GM12878 (cell line): Measurements from ENCODE around the gene TTLL11. TPM values are rescaled to one million over a fixed set of nuclear protein-coding genes. Genes with fewer than 3 reads are reported as not detected.

Experiments
- ATF7 ChIP-seq: fragments of 450-650 bp; IDR thresholded peaks from 2 replicates; pipeline ENCODE4 v1.6.1; 2016; ENCODE audit warnings: low read depth, mild to moderate bottlenecking
- BRCA1 ChIP-seq: IDR thresholded peaks from 2 replicates; pipeline ENCODE4 v1.6.1; 2011; ENCODE audit warnings: low read depth, low read length, improper control_type of control experiment
- CBFB ChIP-seq: IDR thresholded peaks from 2 replicates; pipeline ENCODE4 v1.6.1; 2016; ENCODE audit warnings: antibody characterized with exemption, low read depth
- CBX3 ChIP-seq: fragments of 200-600 bp; sonication (generic); IDR thresholded peaks from 2 replicates; pipeline ENCODE4 v1.6.1; 2016; ENCODE audit warnings: low read depth, borderline replicate concordance
- CHD2 ChIP-seq: IDR thresholded peaks from 2 replicates; pipeline ENCODE4 v1.6.1; 2011; ENCODE audit warnings: low read depth, low read length, improper control_type of control experiment, borderline replicate concordance
- CREM ChIP-seq: IDR thresholded peaks from 2 replicates; pipeline ENCODE4 v1.6.1; 2014; ENCODE audit warnings: antibody characterized with exemption, low read depth
- CTCF ChIP-seq, 3 experiments: IDR thresholded peaks in 2 of 3; conservative IDR thresholded peaks in 1 of 3; 2 replicates each; pipeline ENCODE4 v1.5.1; 2011; ENCODE audit warnings: low read depth in 3 of 3, low read length in 3 of 3, mild to moderate bottlenecking in 3 of 3, control low read depth in 2 of 3, moderate library complexity in 2 of 3, inconsistent platforms in 1 of 3, mixed read lengths in 1 of 3; ENCODE audit not compliant: control insufficient read depth in 2 of 3, insufficient read depth in 1 of 3; ENCODE audit errors: extremely low read depth in 1 of 3
- E2F4 ChIP-seq: IDR thresholded peaks from 2 replicates; pipeline ENCODE4 v1.6.1; 2012; ENCODE audit warnings: low read depth, low read length, improper control_type of control experiment
- E2F8 ChIP-seq: fragments of 450-650 bp; IDR thresholded peaks from 2 replicates; pipeline ENCODE4 v1.6.1; 2018; ENCODE audit warnings: mild to moderate bottlenecking, low read depth, moderate library complexity; ENCODE audit not compliant: partially characterized antibody
- GABPA ChIP-seq: IDR thresholded peaks from 2 replicates; pipeline ENCODE4 v1.6.1; 2014; ENCODE audit warnings: antibody characterized with exemption, low read depth, mild to moderate bottlenecking, inconsistent platforms
- GATAD2B ChIP-seq: fragments of 450-650 bp; conservative IDR thresholded peaks from 2 replicates; pipeline ENCODE4 v1.6.1; 2017; ENCODE audit warnings: low read depth, mild to moderate bottlenecking, moderate library complexity
- HDGF ChIP-seq: fragments of 450-650 bp; IDR thresholded peaks from 2 replicates; pipeline ENCODE4 v1.6.1; 2016; ENCODE audit warnings: antibody characterized with exemption
- KLF5 ChIP-seq: fragments of 450-650 bp; IDR thresholded peaks from 2 replicates; pipeline ENCODE4 v1.6.1; 2014; ENCODE audit warnings: mild to moderate bottlenecking; ENCODE audit not compliant: partially characterized antibody
- MAX ChIP-seq: IDR thresholded peaks from 2 replicates; pipeline ENCODE4 v1.6.1; 2012; ENCODE audit warnings: low read depth, low read length, improper control_type of control experiment
- SKIL ChIP-seq: fragments of 450-650 bp; IDR thresholded peaks from 2 replicates; pipeline ENCODE4 v1.6.1; 2017; ENCODE audit warnings: mild to moderate bottlenecking, low read depth, inconsistent platforms; ENCODE audit not compliant: poor library complexity, severe bottlenecking
- SREBF2 ChIP-seq: IDR thresholded peaks from 2 replicates; pipeline ENCODE4 v1.6.1; 2012; ENCODE audit warnings: mild to moderate bottlenecking, low read length
- SUPT20H ChIP-seq: IDR thresholded peaks from 2 replicates; pipeline ENCODE4 v1.6.1; 2011; ENCODE audit warnings: low read depth, mild to moderate bottlenecking, low read length, moderate library complexity, borderline replicate concordance; ENCODE audit not compliant: control insufficient read depth
- TARDBP ChIP-seq: IDR thresholded peaks from 2 replicates; pipeline ENCODE4 v1.6.1; 2016; ENCODE audit warnings: borderline replicate concordance
- TCF12 ChIP-seq: IDR thresholded peaks from 2 replicates; pipeline ENCODE4 v1.6.1; 2011; ENCODE audit warnings: low read depth, mild to moderate bottlenecking, low read length
- YY1 ChIP-seq: IDR thresholded peaks from 2 replicates; pipeline ENCODE4 v1.6.1; 2011; ENCODE audit warnings: low read depth, mild to moderate bottlenecking, low read length
- ZNF384 ChIP-seq: IDR thresholded peaks from 2 replicates; pipeline ENCODE4 v1.6.1; 2012; ENCODE audit warnings: low read depth, mild to moderate bottlenecking, low read length, improper control_type of control experiment, borderline replicate concordance
- polyA plus RNA-seq, 11 experiments: library from polyadenylated mRNA; depleted of rRNA in 4 of 11; unstranded in 6 of 11; stranded (reverse) in 5 of 11; fragments of >200 nt; fragmentation: Nextera tagmentation in 4 of 11; fragmentation: Illumina TruSeq in 1 of 11; extraction: Ambion mirVana in 4 of 11; extraction: Trizol in 1 of 11; gene quantifications; 1 replicate in 1 of 11; 2 replicates in 10 of 11; pipeline versions ENCODE4 v1.2.1 to v1.2.3, GENCODE V29; 2011 to 2016; ENCODE audit warnings: inconsistent platforms in 2 of 11, missing spikeins in 2 of 11, low read depth in 1 of 11
- total RNA-seq, 4 experiments: library from RNA; depleted of rRNA in 3 of 4; stranded (reverse); fragments of >200 nt in 3 of 4; fragmentation: Illumina TruSeq in 1 of 4; extraction: Trizol in 1 of 4; gene quantifications; 2 replicates each; pipeline versions ENCODE4 v1.2.1 to v1.2.3, GENCODE V29; 2013 to 2021

Gene TTLL11
- total and polyA plus RNA-seq, 10 of the 15 experiments (the other 5 are each of a cell fraction or from before 2014, with no cell fraction given): 1.2 to 3.7 (median 2.9) TPM

- TF ChIP-seq CTCF (IDR thresholded peaks at IDR 0.05 in 2 of 3, conservative IDR thresholded peaks at IDR 0.05 in 1 of 3; ENCODE audit: control insufficient read depth in 2 of 3, extremely low read depth in 1 of 3, insufficient read depth in 1 of 3, low read depth in 3 of 3, low read length in 3 of 3) (no peak), CHD2 (peak; percentile 87), KLF5 (peak; percentile 25), YY1 (peak; percentile 100), TCF12 (no peak), SREBF2 (no peak), E2F4 (no peak), ATF7 (no peak), TARDBP (peak; percentile 88; the same call in 1 of the 2 replicates), MAX (peak; percentile 99), GATAD2B (peak; percentile 82), CBFB (no peak), SKIL (no peak), GABPA (no peak), CBX3 (no peak), E2F8 (no peak), ZNF384 (no peak), SUPT20H (no peak), CREM (peak; percentile 97), BRCA1 (no peak), HDGF (no peak; the same call in 1 of the 2 replicates)
Observed at GRCh38 chr9:122092611-122093506, at the start of gene TTLL11 (continued).
